MM.1S (cell line): ENCODE data around the gene DRG2.

Experiments used
- DNase-seq: peaks from one replicate; pipeline ENCODE4 v3.0.0-alpha.2; 2015
- H2AFZ ChIP-seq: fragments of 300-600 bp; sonication (generic); 2 replicates; pipeline ENCODE4 v1.6.0; 2016; ENCODE audit warnings: antibody characterized with exemption, low read length
- H3F3A ChIP-seq: fragments of 300-600 bp; sonication (generic); 2 replicates; pipeline ENCODE4 v1.6.1; 2016; ENCODE audit warnings: mild to moderate bottlenecking, antibody characterized with exemption, low read length, moderate library complexity, mixed read lengths; ENCODE audit not compliant: insufficient read depth
- H3K27ac ChIP-seq: fragments of 300-600 bp; sonication (generic); 2 replicates; pipeline ENCODE4 v1.5.1; 2016; ENCODE audit warnings: mild to moderate bottlenecking, low read length
- H3K27me3 ChIP-seq: fragments of 300-600 bp; sonication (generic); replicated peaks from 2 replicates; pipeline ENCODE4 v1.6.0; 2016; ENCODE audit warnings: low read length; ENCODE audit not compliant: insufficient read depth
- H3K36me3 ChIP-seq: fragments of 300-600 bp; sonication (generic); replicated peaks from 2 replicates; pipeline ENCODE4 v1.6.1; 2016; ENCODE audit warnings: mild to moderate bottlenecking, low read length, mixed read lengths; ENCODE audit not compliant: insufficient read depth
- H3K4me1 ChIP-seq: fragments of 300-600 bp; sonication (generic); 2 replicates; pipeline ENCODE4 v1.6.1; 2016; ENCODE audit warnings: low read length, mixed read lengths
- H3K4me2 ChIP-seq: fragments of 300-600 bp; sonication (generic); 2 replicates; pipeline ENCODE4 v1.6.0; 2016; ENCODE audit warnings: low read depth, low read length
- H3K4me3 ChIP-seq: fragments of 300-600 bp; sonication (generic); 2 replicates; pipeline ENCODE4 v1.5.1; 2016; ENCODE audit warnings: low read length, mixed read lengths
- H3K79me2 ChIP-seq: fragments of 300-600 bp; sonication (generic); 2 replicates; pipeline ENCODE4 v1.6.1; 2016; ENCODE audit warnings: mixed run types, low read length, mixed read lengths
- H3K9ac ChIP-seq: fragments of 300-600 bp; sonication (generic); 2 replicates; pipeline ENCODE4 v1.6.1; 2016; ENCODE audit warnings: low read length, mixed read lengths
- H3K9me2 ChIP-seq: fragments of 300-600 bp; sonication (generic); replicated peaks from 2 replicates; pipeline ENCODE4 v1.6.1; 2016; ENCODE audit warnings: mild to moderate bottlenecking, low read length, mixed read lengths; ENCODE audit not compliant: insufficient read depth
- H3K9me3 ChIP-seq: fragments of 300-600 bp; sonication (generic); replicated peaks from 2 replicates; pipeline ENCODE4 v1.6.1; 2016; ENCODE audit warnings: mild to moderate bottlenecking, low read length, mixed read lengths; ENCODE audit not compliant: insufficient read depth
- H4K20me1 ChIP-seq: fragments of 300-600 bp; sonication (generic); 2 replicates; pipeline ENCODE4 v1.6.1; 2016; ENCODE audit warnings: mild to moderate bottlenecking, low read length, moderate library complexity, mixed read lengths; ENCODE audit not compliant: insufficient read depth
- CTCF ChIP-seq: fragments of 300-600 bp; sonication (generic); IDR thresholded peaks from 2 replicates; pipeline ENCODE4 v1.5.1; 2016; ENCODE audit warnings: antibody characterized with exemption, low read length, mixed read lengths
- EZH2 ChIP-seq: fragments of 300-600 bp; sonication (generic); optimal IDR thresholded peaks from 2 replicates; pipeline ENCODE3; 2017; ENCODE audit warnings: low read depth, mild to moderate bottlenecking, antibody characterized with exemption, low read length, mixed read lengths
- EZH2phosphoT487 ChIP-seq: fragments of 300-600 bp; sonication (generic); IDR thresholded peaks from 2 replicates; pipeline ENCODE4 v1.6.1; 2018; ENCODE audit warnings: antibody characterized with exemption, low read length

DRG2 gene

GRCh38 chr17:18045691-18046350 is 41.9 kb upstream of the DRG2 start:
- H3K4me1 ChIP-seq, result 0 out of 2 replicates have a peak, but pooled peaks cover under 1% of the 10 kb centered on the region
- no peaks in the 10 kb centered on the region for H3K36me3 ChIP-seq
- no peak overlapping the region for H3K4me2 ChIP-seq
- no peak overlapping the region for H2AFZ ChIP-seq
- peaks cover 15% of the 10 kb centered on the region for H3K79me2 ChIP-seq
- DNase-seq, result no peak
- H3K9me3 ChIP-seq, result no peaks in the 10 kb centered on the region
- no peaks in the 10 kb centered on the region for H3K9me2 ChIP-seq
- H4K20me1 ChIP-seq, result no peaks in the 10 kb centered on the region
- H3K27ac ChIP-seq, result no peak overlapping the region
- no peak overlapping the region for H3K4me3 ChIP-seq
- H3F3A ChIP-seq, result no peaks in the 10 kb centered on the region
- no peak overlapping the region for H3K9ac ChIP-seq
- TF ChIP-seq EZH2phosphoT487 (no peak), CTCF (no peak), EZH2 (no peak)
- no peaks in the 10 kb centered on the region for H3K27me3 ChIP-seq

GRCh38 chr17:18055597-18055996 is 32.2 kb upstream of the DRG2 start:
- Histone ChIP-seq H3K9me2 (no peaks in the 10 kb centered on the region), H3K27me3 (no peaks in the 10 kb centered on the region), H3K4me2 (no peak overlapping the region), H3K9ac (no peak overlapping the region), H4K20me1 (no peaks in the 10 kb centered on the region), H3K79me2 (no peaks in the 10 kb centered on the region), H3K9me3 (no peaks in the 10 kb centered on the region), H3K36me3 (no peaks in the 10 kb centered on the region), H3F3A (no peaks in the 10 kb centered on the region), H3K4me1 (no peaks in the 10 kb centered on the region), H3K4me3 (no peak overlapping the region), H2AFZ (no peak overlapping the region), H3K27ac (no peak overlapping the region)
- DNase-seq, result no peak
- TF ChIP-seq CTCF, result no peak
- no peak for TF ChIP-seq EZH2
- TF ChIP-seq EZH2phosphoT487, result no peak

- Histone ChIP-seq H3K9me2 (no peaks in the 10 kb centered on the region), H3K9ac (no peak overlapping the region), H4K20me1 (no peaks in the 10 kb centered on the region), H3F3A (no peaks in the 10 kb centered on the region), H2AFZ (no peak overlapping the region), H3K79me2 (no peaks in the 10 kb centered on the region), H3K4me3 (no peak overlapping the region), H3K9me3 (no peaks in the 10 kb centered on the region), H3K27me3 (no peaks in the 10 kb centered on the region), H3K27ac (no peak overlapping the region), H3K36me3 (no peaks in the 10 kb centered on the region), H3K4me1 (no peaks in the 10 kb centered on the region), H3K4me2 (no peak overlapping the region)
- TF ChIP-seq EZH2 (no peak), EZH2phosphoT487 (no peak), CTCF (no peak)
- no peak for DNase-seq
Measured at GRCh38 chr17:18056214-18056613, 31.5 kb upstream of the DRG2 start.
